GM21360 (cell line): Measurements from ENCODE around the gene GALNT5.
A peak's percentile ranks its signal among the peaks of the same experiment; 100 is the strongest.

Experiments used
- ATAC-seq: cut with Tn5 transposase; IDR thresholded peaks from one replicate; pipeline ENCODE4 v1.9.1; 2021; ENCODE audit warnings: mild to moderate bottlenecking, moderate library complexity; ENCODE audit not compliant: unreplicated experiment

Gene GALNT5

GRCh38 chr2:157362627-157363026, 105.1 kb downstream of the GALNT5 start:
- ATAC-seq, result no peak

GRCh38 chr2:157363612-157364101, 106.2 kb downstream of the GALNT5 start:
- ATAC-seq, result peak; percentile 40
